A172 (cell line): ENCODE results near the gene SAFB. TPM values are rescaled to one million over a fixed set of nuclear protein-coding genes. Genes with fewer than 3 reads are reported as not detected.

Source experiments
- DNase-seq: peaks from one replicate; pipeline ENCODE4 v3.0.0-alpha.2; 2015; ENCODE audit warnings: low spot score
- total RNA-seq: library from RNA; depleted of rRNA; stranded (reverse); fragments of >200 nt; shearing (Covaris generic); gene quantifications from 2 replicates; pipeline ENCODE4 v1.2.3, GENCODE V29; 2014; rRNA removed

SAFB gene
- total RNA-seq = 25.7 and 31.5 TPM in 2 replicates

DNA sequence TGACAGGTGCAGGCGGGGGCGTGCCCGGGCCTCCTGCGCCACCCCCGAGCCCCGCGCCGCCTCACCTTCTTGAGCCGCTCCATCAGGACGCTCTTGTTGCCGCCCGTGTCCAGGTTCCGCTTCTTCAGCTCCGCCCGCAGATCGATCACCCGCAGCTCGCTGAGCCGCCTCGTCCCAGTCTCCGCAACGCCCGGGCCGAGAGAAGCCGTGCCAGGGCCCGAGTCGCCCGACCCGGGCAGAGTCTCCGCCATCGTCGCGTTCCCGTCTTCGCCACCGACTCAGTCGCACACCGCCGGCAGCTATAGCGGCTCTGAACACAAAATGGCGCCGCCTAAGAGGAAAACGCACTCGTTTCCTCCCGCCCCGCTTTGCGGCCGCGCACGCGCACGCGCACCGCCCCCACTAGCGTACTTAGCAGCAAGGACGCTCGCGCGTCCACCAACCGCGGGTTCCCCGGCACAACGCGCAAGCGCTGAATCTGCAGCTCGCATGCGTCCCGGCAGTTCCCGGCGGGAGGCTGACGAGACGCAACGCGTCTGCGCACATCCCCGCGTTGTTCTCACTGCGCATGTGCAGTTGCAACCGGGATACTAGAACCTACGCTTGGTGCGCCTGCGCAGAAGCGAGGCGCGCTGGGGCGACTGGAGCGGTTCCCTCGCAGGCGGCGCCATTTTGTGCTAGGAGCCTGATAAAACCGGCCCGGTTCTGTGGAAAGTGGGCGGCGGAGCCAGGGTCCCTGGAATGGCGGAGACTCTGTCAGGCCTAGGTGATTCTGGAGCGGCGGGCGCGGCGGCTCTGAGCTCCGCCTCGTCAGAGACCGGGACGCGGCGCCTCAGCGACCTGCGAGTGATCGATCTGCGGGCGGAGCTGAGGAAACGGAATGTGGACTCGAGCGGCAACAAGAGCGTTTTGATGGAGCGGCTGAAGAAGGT, at the start of gene SAFB, which contains the start of gene SAFB2:
TSS of gene SAFB (plus strand) at position 619 of the 932 bp plus-strand sequence. CDS start at position 742, 123 bp downstream.
TSS of gene SAFB2 (minus strand) at position 312 of the 932 bp plus-strand sequence. CDS start at position 251, 61 bp downstream.
- peak; percentile 98 for DNase-seq

DNA sequence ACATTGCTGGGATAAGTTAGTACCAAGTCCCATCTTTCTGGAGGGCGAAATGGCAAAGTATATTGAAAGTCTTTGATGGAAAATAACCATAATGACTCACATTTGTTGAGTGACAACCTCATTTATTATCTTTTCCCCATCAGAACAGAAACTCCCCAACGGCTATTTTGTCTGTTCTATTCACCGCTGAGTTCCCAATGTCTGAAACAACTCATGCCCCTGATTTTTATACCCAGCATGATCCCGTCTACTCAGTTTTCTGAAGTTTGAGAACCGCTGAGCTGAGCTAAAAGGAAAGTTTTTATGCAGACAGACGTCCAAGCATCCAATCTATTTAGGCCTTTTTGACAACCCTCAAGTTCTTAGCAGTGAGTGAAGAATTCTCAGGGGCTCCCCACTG, 47.3 kb upstream of the SAFB start:
- DNase-seq = no peak

DNA sequence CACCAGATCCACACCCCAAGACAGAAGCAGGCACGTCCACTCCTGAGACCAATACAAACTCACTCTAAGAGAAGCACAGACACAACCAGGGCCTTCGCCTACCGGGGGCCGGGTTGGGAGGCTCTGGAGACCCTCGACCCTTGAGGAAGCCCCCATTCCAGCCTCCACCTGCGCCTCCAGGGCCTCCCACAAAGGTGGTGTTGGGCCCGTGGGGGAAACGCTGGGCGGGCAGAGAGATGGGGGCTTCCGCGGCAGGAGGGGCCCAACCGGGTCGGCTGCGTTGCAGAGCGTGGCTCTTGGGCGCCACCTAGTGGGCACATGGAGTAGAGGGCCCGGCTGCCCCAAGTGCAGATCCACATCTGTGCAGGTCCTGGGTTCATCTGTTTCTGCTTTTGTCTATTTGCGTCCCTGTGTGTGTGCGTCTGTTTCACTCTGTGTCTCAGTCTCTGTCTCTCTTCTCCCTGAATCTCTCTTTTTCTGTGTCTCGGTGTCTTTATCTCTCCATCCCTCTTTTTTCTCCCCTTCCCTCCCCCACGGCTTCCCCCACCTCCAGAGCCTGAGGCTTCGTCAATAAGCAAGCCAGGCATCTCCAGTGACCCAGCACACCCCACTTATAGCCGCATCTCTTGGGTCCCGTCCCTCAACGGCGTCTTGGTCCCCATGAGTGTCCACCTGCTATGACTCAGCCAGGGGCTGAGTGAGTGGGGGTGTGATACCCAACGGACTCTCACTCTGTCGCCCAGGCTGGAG, 44.6 kb upstream of the SAFB start:
- peak; percentile 44 for DNase-seq

DNA sequence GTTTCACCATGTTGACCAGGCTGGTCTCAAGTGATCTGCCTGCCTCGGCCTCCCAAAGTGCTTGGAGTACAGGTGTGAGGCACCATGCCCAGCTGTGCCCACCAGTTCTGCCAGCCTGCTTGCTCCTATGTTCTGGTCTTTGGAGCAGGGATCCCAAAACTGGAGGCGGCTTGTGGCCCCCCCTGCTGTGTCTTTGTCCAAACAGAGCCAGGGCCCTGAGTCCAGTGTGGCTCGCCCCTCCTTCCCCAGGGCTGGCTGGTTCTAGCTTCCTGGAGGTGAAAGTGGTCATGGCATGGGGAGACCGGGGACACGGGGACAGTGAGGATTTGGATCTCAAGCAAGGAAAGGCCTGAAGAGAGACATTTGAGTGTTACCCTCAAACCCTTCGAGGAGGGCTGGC, 43.6 kb upstream of the SAFB start:
- no peak for DNase-seq

DNA sequence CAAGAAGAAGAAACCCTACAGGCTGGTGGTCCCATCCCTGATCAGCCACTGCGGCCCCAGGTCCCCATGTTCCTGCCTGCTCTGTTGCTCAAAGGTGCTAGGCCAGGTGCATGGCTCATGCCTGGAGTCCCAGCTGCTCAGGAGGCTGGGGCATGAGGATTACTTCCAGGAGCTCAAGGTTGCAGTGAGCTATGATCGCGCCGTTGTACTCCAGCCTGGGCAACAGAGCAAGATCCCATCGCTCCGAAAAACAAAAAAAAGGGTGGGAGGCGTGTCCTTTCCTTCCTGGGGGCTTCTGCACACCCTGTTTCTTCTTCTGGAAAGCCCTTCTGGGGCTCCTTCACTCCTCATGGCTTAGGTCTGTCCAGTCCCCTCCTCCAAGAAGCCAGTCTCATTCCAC, 43.2 kb upstream of the SAFB start:
- no peak for DNase-seq

DNA sequence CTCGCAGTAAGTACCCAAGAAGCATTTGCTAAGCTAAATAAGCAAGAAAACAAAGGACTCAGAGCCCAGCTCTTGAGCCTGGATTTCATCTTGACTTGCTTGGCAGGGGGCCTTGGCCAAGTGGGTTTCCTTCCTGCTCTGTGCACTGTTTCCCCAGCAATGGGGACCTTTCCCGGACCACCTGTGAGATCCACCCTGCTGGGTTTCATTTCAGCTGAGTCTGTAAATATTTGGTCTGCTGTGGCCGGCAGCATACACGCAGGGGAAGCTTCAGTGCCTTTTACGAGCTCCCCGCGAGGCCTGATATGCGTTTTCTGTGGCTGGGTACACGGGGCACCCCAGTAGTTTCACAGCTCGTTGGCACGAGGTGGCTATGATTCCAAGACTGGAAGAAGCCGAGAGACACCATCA, 42.7 kb upstream of the SAFB start:
- no peak for DNase-seq

DNA sequence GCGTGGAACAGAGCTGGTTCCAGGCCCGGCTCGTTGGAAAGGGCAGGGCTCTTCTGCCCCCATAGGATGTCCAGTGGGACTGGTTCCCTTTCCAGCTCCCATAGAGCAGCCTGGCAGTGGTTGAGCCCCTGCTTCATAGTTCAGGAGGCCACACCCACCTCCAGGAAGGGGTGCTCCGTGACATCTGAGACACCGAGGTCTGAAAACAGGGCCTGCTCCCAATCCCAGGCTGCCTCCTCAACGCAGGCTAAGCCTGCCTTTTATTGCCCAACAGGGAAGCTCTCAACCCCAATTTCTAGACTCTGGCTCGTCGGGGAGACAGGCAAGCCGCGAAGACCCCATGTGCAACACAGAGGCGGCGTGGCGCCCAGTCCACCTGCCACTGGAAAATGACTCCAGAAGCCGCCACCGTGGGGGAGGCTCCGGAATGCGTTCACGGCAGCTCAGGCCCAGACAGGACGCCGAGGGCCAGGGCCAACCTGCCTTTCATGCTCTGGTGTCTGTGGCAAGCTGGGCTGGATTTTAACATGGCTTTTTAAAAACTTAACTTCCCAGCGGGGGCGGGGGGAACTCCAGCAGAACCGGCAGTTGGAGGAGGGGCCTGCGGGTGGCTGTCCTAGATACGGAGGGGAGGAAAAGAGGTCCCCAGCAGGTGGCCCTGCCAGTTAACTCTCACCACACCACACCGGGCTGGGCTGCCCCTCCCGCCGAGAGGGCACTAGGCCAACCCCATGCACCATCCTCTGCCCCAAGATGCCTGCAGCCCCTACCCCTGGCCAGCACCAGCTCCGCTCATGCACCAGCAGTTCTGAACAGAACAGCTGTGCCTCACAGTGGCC, 37.2 kb upstream of the SAFB start:
- no peak for DNase-seq

DNA sequence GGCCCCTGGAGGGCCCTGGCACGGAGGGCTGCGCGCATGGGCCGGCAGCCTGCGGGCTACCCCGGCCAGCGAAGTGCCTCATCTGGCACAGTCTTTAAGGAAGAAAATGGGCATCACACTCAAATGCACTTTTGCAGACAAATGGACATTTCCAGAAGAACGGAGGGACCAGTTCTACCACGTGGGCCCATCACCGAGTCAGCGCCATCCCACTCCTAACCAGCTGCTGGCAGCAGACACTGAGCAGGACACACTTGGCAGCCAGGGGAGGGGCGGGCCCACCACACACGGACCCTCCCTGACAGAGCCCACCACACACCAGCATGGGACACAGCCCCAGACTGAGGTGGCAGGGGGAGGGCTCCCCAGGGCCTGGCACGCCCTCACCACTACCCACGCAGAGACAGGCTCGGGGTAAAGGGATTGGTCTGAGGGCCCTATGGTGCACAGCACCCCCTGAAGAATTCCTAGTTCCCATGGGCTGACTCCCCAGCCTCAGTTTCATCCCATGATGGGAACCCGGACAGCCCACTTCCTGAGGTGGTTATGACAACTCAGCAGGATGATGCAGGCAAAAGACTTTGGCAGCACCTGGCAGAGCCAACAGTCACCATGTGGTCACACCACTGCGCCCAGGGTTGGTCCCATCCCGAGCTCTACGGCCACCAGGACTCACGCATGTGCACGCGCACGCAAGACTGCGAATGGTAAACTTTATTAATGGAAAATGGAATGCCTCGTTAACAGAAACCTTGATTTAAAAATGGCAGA, 36.4 kb upstream of the SAFB start:
- no peak for DNase-seq

DNA sequence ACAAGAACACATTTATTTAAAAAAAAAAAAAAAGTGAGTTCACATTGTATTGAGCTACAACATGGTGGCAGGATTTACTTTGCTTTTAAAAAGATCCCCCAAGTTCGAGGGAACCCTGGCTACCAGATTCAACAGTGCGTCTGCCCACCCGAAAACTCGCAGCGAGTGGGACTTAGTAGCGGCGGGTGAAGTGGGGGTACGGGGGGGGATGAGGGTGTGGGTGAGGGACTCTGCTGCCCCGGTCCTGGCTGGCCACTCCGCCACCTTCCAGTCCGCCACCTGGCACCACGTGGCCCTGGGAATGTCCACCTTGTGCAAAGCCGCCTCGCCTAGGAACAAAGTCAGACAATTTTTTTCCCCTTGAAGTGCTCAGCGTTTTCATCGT, 35.8 kb upstream of the SAFB start:
- DNase-seq = no peak

DNA sequence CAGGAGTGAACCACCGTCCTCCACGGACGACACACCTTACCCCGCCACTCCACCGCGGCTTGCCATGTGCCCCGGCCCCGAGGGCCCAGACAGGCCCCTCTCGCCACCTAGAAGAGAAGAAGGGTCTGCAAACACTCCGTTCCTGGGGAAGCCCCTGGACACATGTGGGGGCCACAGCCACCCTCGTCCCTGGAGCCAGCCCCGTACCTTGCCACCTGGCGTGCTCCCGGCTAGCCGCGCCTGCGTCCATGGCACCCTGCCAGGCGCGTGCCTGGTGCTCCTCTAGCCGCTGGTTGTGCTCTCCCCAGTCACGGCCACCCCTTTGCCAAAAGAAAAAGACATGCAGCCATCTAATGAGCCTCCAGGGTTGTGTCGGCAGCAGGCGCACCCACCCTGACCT, 35.2 kb upstream of the SAFB start:
- DNase-seq = no peak

DNA sequence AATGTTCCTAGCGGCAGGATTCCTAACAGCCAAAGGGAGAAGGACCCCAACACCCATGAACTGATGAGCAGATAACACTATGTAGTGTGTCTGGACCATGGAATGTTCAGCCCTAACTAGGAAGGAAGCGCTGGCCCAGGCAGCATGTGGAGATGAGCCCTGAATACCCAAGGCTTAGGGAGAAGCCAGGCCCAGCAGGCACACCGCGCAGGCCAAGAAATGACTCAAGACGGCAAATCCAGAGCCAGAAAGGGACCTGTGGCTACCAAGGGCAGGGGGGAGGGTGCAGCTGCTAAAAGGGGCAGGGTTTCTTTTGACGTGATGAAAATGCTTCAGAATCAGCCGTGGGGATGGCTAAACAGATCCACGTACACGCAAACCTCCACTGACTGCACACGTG, 34.4 kb upstream of the SAFB start:
- no peak for DNase-seq

DNA sequence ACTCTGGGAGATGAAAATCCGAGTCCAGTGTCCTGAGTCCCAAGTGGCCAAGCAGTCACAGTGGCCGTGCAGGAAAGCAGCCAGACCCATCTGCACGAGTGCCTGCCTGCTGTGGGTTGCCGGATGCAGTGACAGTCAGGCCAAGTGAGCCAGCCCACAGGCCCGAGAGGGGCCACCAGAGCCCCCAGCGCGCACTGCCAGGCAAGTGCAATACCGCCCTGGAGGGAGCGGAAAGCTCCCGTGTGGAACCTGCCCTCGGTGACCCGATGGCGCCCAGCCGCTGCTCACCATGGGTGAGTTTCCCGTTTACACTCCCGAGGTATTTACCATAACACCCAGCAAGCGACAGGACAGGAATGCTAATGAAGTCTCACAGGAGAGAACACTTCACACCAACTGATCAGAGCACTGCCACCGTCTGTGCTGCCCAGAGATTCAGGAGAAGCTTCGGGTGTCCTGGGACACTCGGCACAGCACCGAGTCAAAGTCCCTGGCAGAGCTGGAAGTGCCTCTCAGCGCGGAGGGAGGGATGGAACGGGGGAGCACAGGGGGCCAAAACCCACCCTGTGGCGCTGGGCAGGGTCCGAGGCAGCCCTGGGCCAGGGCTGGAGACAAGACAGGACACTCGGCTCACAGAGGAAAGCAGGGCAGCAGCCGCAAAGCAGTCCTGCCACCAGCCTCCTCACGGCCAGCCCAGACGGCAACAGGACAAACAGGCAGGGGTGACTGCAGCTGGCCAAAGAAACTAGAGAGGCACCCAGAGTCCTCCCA, 33.8 kb upstream of the SAFB start:
- no peak for DNase-seq

DNA sequence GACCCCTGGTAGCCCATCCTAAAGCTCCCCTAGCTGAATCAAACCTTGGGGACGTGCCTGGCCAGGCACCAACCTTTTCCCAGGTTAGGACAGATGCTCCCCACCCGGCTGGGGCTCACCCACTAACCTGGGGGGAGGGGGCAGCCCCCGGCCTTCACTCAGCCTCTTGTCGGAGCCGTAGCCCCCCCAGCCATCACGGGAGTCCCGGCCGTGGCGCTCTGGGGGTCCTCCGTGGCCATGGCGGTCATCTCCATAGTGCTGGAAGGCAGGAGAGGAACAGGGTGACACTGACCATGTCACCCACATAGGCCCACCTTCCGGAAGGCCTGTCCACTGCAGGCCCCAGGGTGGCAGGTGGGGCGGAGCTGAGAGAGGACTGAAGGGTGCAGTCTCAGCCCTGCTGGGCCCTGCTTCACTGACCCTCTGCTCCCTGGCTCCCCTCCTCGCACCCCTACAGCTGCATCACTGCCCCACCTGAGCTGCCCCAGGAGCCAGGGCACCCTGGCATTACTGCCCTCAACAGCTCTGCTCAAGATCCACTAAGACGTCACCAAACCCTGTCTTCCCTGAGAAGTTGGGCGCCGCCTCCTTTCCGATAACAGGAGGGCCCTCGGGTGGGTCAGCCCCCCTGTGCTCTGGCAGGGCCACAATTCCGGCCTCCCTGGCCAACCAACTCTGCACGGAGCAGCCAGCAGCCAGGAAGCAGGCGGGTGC, 32.6 kb upstream of the SAFB start:
- no peak for DNase-seq

DNA sequence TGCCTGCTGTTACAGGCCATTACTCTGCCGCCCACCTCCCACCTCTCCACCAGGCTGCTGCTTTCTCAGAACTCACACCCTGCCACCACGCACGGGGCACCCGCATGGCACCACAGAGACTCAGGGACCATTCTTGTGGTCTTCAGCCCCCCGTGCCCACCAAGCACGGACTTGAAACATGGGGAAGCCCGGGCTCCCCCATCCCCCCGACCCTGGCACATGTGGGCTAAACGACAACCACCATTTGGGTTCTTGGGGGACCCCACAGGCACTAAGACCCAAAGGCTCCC, 32.1 kb upstream of the SAFB start:
- no peak for DNase-seq

DNA sequence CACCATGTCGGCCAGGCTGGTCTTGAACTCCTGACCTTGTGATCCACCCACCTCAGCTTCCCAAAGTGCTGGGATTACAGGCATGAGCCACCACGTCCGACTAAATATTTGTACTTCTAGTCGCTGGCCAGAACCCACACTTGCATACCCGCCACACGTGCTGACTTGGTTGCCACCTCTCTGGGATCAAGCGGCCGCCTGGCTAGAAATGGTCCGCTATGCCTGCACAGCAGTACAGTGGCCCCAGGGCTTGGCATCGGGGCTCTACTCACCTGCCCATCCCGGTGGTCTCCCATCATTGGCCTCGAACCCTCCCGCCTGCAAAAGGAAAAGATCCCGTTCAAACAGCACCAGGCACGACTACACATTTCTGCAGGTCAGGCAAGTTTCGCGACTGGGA, 31.4 kb upstream of the SAFB start:
- no peak for DNase-seq

DNA sequence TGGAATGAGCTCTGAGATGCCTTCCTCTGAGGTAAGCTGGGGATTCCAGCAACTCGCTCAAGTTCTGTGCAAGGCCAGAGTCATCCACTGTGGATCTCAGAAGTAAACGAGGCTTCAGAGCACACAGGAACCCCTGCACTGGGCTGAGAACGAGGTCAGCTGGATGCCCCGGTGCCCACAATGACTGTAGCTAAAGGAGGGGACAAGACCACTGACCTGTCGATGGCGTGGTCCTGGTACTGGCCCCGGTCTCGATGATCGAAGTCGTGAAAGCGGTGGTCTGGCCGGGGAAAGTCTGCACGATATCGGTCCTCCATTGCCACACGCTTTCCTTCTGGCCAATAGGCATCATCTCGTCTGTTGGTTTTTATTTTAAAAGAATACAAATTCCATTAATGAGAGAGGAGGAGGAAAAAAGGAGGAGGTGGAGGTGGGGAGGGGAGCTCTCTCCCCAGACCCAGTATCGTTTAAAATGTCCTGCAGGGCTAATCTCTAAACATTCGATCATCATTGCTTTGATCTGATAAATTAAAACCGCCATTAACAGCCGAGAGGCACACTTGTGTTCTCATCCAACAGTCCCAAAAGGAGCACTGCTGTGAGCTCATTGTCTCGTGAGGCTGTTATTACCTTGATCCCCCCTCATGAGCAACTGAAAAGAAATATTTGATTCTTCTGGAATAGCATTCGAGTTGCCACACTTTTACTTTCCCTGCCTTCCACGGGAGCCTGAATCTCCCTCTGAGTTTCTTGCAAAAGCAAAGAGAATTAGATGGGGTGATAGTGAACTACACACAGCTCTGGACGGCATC, 30.1 kb upstream of the SAFB start:
- DNase-seq = no peak

DNA sequence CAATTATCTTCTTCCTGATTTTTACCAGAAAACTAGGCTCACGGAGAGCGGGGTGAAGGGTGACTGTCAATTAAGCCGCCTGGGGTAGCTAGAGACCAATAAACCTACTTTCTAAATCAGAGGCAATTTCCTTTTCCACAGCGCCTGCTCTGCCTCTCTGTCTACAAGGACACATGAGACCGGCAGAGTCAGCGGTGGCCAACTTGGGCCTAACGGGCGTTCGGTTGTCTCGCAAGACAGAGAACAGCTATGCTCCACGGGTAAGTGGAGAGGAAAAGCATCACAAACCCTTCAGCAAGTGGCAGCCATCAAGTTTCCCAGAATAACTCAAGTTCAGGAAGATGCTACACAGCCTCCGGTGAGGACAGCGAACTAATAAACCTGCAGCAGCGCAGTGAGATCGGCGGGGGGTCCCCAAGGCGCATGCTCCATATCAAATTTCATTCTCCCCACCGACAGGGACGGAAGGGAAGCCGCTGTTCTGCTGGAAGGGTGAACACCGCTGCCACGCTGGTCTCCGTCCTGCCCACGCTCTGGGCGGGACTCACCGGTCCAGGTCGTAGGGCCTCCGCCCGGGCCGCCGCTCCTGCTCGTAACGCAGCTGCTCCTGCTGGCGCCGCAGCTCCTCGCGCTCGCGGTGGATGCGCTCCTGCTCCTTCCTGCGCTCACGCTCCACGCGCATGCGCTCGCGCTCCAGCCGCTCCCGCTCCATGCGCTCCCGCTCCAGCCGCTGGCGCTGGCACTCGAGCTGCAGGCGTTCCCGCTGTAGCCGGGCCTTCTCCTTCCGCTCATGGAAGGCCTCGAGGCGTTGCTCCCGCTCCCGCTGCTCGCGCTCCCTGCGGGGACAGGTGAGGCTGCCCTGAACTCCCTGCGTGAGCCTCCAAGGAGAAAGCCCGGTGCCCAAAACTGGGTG, 29.3 kb upstream of the SAFB start:
- no peak for DNase-seq

DNA sequence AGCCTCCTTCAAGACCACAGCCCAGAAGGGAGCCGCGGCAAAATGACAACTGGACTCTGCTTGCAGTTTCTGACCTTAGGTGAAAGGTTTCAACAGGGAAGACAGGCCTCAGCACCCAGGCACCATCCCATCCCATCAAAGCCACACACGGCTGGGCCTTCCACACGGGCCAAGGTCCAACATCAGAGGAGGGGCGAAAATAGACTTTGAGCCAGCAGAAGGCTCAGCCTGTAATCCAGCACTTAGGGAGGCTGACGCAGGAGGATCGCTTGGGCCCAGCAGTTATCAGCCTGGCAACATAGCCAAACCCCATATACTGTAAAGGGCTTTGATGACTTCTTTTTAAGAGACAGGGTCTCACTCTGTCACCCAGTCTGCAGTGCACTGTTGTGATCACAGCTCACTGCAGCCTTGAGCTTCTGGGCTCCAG, 28.3 kb upstream of the SAFB start:
- no peak for DNase-seq
